ENCODE data around the gene FAM111A.

The FAM111A gene

DNA sequence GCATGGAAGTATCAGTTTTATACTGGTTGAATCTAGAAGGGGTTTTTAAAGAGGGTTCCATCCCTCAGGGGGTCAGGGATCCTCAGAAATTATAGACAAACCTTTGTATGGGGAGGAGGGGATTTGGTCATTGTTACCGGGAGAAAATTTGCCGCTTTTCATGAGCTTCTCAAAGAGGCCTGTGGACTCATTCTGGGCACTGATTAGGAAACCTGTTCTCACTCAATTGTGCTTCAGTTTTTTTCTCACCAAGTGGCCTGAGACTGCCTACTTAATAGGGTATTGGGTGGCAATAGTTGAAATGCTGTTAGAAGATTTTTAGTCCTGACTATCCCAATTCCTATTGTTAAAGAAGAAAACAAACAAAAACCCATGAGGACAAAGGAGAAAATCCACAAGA is 56.1 kb downstream of the FAM111A start:
- in situ Hi-C loops (cut with MboI; ENCODE audit: low sequenced_read_pairs), result no loop called here

DNA sequence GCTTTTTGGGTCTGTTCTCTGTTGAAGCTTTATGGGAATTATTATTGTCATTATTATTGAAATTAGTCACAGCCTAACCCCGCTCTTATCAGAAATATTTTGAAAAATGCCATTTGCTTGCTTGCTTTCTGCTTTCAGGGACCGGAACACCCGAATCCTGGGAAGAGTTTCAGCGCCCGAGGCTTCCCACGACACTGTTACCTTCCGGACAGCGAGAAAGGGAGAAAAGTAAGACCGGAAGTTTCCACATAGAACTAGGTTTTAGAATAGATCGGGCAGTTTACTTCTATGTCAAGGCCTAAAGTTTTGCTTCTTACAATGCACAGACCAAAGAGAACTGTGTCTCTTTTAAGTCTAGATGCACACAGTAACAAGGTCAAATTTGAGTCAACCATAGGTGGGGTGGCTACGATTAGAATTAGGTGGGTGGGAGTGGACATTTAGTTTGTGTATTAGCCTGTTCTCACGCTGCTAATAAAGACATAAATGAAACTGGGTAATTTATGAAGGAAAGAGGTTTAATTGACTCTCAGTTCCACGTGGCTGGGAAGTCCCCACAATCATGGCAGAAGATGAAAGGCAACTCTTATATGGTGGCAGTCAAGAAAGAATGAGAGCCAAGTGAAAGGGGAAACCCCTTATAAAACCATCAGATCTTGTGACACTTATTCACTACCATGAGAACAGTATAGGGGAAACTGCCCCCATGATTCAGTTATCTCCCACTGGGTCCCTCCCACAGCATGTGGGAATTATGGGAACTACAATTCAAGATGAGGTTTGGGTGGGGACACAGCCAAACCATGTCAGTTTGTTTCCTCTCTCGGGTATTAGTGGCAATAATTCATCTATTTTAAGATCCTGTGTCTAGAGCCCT is 57.1 kb downstream of the FAM111A start:
- in situ Hi-C loops (cut with MboI; ENCODE audit: low sequenced_read_pairs), result no loop called here

DNA sequence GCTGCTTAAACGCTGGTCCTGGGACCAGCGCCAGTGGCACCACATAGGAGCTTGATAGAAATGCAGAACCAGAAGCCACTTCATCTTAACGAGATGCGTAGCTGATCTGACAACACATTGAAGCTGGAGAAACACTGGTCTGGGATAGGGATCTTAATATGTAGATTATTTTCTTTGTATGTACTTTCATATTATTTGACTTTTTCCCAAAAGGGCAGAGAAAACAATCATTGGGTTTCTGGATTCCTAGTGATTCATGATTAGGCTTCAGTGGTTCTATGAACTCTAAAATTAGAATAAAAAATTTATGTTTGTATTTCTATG is 57.7 kb downstream of the FAM111A start:
- in situ Hi-C loops (cut with MboI; ENCODE audit: low sequenced_read_pairs), result no loop called here

DNA sequence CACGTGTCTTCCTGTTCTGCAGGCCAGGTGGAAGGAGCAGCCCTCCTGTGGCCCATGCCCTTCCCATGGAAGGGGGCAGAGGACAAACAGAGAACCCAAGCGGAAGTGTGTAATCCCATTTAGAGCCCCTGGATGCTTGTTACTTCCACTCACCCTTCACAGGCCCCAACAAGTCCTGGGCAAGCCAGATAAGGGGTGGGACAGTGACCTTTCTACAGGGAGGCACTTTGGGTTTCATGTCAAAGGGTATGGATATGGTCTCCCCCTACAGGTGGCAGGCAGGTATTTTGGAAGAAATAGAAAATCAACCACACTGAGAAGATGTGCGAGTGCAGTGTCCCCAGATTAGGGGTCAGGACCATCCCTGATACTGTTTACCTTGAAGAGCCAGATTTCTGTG is 58.7 kb downstream of the FAM111A start:
- in situ Hi-C loops (cut with MboI; ENCODE audit: low sequenced_read_pairs), result no loop called here

All from hTERT RPE-1 (cell line).